Tibial nerve (tissue), 4 donors: ENCODE data around the gene RIPOR1.

Experiments
- EP300 ChIP-seq, 2 donors: sonication (generic); formaldehyde crosslinking; IDR thresholded peaks; one replicate each; pipeline ENCODE4 v1.6.1; 2017; ENCODE audit warnings: antibody characterized with exemption in 2 of 2, mild to moderate bottlenecking in 1 of 2
- TF ChIP-seq, protein P1 (sequence below), 5 experiments: fragments of 200-600 bp in 3 of 5; fragments of 450-650 bp in 2 of 5; sonication (generic) in 3 of 5; IDR thresholded peaks; one replicate each; pipeline ENCODE4 v1.5.1; 2016 to 2019; ENCODE audit warnings: antibody characterized with exemption in 5 of 5, mild to moderate bottlenecking in 3 of 5, moderate library complexity in 2 of 5

DNA sequence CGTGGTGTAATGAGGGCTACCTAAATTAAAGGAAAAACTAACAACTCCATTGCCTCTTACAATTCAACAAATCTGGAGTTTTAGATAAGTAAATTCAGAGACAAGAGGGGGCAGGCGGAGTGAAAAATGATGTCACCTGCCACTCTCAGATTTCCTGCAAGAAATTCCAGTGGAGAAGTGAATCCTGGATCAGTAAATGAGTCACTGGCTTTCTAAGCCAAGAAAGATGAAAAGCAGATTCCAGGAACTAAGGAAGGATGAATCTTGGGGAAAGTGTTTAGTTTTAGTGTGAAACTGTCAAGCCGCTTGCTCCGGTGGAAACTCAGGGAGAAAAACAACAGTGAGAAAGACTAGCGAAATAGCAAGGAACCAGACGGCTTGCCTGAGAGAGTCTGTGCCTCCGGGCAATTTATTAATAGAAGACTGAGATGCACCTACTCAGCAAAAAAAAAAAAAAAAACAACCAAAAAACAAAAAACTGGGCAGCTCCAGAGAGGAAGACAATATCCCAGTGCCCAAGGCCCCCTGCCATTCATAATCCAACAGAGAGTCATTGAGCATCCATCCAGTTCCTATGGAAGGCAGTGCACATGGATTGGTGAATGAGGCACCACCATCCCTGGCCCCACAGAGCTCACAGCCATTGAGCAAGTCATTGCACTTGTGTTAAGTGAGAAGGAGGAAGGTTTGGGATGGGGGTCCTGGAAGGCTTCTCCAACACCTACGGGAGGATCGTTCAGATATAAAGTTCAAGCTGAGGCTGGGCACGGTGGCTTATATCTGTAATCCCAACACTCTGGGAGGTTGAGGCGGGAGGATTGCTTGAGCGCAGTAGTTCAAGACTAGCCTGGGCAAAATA lies 12.1 kb upstream of the RIPOR1 start:
- no peak for TF ChIP-seq EP300 (IDR thresholded peaks at IDR 0.05)
- TF ChIP-seq, protein P1, sequence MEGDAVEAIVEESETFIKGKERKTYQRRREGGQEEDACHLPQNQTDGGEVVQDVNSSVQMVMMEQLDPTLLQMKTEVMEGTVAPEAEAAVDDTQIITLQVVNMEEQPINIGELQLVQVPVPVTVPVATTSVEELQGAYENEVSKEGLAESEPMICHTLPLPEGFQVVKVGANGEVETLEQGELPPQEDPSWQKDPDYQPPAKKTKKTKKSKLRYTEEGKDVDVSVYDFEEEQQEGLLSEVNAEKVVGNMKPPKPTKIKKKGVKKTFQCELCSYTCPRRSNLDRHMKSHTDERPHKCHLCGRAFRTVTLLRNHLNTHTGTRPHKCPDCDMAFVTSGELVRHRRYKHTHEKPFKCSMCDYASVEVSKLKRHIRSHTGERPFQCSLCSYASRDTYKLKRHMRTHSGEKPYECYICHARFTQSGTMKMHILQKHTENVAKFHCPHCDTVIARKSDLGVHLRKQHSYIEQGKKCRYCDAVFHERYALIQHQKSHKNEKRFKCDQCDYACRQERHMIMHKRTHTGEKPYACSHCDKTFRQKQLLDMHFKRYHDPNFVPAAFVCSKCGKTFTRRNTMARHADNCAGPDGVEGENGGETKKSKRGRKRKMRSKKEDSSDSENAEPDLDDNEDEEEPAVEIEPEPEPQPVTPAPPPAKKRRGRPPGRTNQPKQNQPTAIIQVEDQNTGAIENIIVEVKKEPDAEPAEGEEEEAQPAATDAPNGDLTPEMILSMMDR (IDR thresholded peaks at IDR 0.05), result no peak
